ENCODE results near the gene PDE3B.

GRCh38 chr11:14607713-14608112 is 35.9 kb upstream of the PDE3B start:
- TF ChIP-seq, protein P1, sequence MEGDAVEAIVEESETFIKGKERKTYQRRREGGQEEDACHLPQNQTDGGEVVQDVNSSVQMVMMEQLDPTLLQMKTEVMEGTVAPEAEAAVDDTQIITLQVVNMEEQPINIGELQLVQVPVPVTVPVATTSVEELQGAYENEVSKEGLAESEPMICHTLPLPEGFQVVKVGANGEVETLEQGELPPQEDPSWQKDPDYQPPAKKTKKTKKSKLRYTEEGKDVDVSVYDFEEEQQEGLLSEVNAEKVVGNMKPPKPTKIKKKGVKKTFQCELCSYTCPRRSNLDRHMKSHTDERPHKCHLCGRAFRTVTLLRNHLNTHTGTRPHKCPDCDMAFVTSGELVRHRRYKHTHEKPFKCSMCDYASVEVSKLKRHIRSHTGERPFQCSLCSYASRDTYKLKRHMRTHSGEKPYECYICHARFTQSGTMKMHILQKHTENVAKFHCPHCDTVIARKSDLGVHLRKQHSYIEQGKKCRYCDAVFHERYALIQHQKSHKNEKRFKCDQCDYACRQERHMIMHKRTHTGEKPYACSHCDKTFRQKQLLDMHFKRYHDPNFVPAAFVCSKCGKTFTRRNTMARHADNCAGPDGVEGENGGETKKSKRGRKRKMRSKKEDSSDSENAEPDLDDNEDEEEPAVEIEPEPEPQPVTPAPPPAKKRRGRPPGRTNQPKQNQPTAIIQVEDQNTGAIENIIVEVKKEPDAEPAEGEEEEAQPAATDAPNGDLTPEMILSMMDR (IDR thresholded peaks at IDR 0.05; ENCODE audit: low read depth, low read length), result no peak
- no peak for TF ChIP-seq EZH2phosphoT487 (IDR thresholded peaks at IDR 0.05; ENCODE audit: low read depth)
